ENCODE data around the gene UNC5C.

UNC5C gene

GRCh38 chr4:95522682-95523530, 25.9 kb downstream of the UNC5C start:
- DNase-seq (ENCODE audit: low read depth) = no peak

- no peak for DNase-seq (ENCODE audit: low read depth)
Measured at GRCh38 chr4:95517576-95518345, 31.0 kb downstream of the UNC5C start.

- no peak for DNase-seq (ENCODE audit: low read depth)
Measured at GRCh38 chr4:95516528-95517017, 32.2 kb downstream of the UNC5C start.

GRCh38 chr4:95515589-95515988, 33.2 kb downstream of the UNC5C start:
- no peak for DNase-seq (ENCODE audit: low read depth)

- DNase-seq (ENCODE audit: low read depth) = no peak
Measured at GRCh38 chr4:95513022-95513421, 35.8 kb downstream of the UNC5C start.

- DNase-seq (ENCODE audit: low read depth) = no peak
Measured at GRCh38 chr4:95511477-95511876, 37.3 kb downstream of the UNC5C start.

- DNase-seq (ENCODE audit: low read depth) = no peak
Measured at GRCh38 chr4:95510877-95511276, 37.9 kb downstream of the UNC5C start.

GRCh38 chr4:95510145-95510544, 38.6 kb downstream of the UNC5C start:
- DNase-seq (ENCODE audit: low read depth) = no peak

- DNase-seq (ENCODE audit: low read depth) = no peak
Measured at GRCh38 chr4:95508421-95508820, 40.4 kb downstream of the UNC5C start.

GRCh38 chr4:95507561-95507960, 41.2 kb downstream of the UNC5C start:
- DNase-seq (ENCODE audit: low read depth) = no peak

GRCh38 chr4:95507147-95507546, 41.6 kb downstream of the UNC5C start:
- DNase-seq (ENCODE audit: low read depth) = no peak

- no peak for DNase-seq (ENCODE audit: low read depth)
Measured at GRCh38 chr4:95506264-95506663, 42.5 kb downstream of the UNC5C start.

- no peak for DNase-seq (ENCODE audit: low read depth)
Measured at GRCh38 chr4:95505799-95506198, 43.0 kb downstream of the UNC5C start.

GRCh38 chr4:95505151-95505550, 43.6 kb downstream of the UNC5C start:
- no peak for DNase-seq (ENCODE audit: low read depth)

GRCh38 chr4:95504501-95504900, 44.3 kb downstream of the UNC5C start:
- no peak for DNase-seq (ENCODE audit: low read depth)

- no peak for DNase-seq (ENCODE audit: low read depth)
Measured at GRCh38 chr4:95500361-95500760, 48.4 kb downstream of the UNC5C start.

GRCh38 chr4:95499291-95499696, 49.5 kb downstream of the UNC5C start:
- DNase-seq (ENCODE audit: low read depth) = no peak

GRCh38 chr4:95494186-95494585, 54.6 kb downstream of the UNC5C start:
- no peak for DNase-seq (ENCODE audit: low read depth)

- no peak for DNase-seq (ENCODE audit: low read depth)
Measured at GRCh38 chr4:95478679-95479078, 70.1 kb downstream of the UNC5C start.

- no peak for DNase-seq (ENCODE audit: low read depth)
Measured at GRCh38 chr4:95476121-95476520, 72.7 kb downstream of the UNC5C start.

GRCh38 chr4:95472534-95472933, 76.2 kb downstream of the UNC5C start:
- DNase-seq (ENCODE audit: low read depth) = no peak

- DNase-seq (ENCODE audit: low read depth) = no peak
Measured at GRCh38 chr4:95470622-95471021, 78.2 kb downstream of the UNC5C start.

- no peak for DNase-seq (ENCODE audit: low read depth)
Measured at GRCh38 chr4:95469617-95470016, 79.2 kb downstream of the UNC5C start.

Data from CMK (cell line).